Urothelium cell line (cell line): ENCODE measurements around the gene TARS3.
A peak's percentile ranks its signal among the peaks of the same experiment; 100 is the strongest.

Experiments used
- DNase-seq: peaks from one replicate; pipeline ENCODE4 v3.0.0; 2011; ENCODE audit warnings: low spot score, mixed read lengths
- FAIRE-seq: peaks from 2 replicates; lab custom pipeline; 2011; peaks lifted over from hg19 to GRCh38; lab: Jason Lieb, UNC

TARS3 gene

GRCh38 chr15:101707983-101708382 lies 16.3 kb downstream of the TARS3 start:
- FAIRE-seq (no peak), DNase-seq (no peak)

- no peak for FAIRE-seq
- no peak for DNase-seq
Measured at GRCh38 chr15:101702077-101702476, 22.2 kb downstream of the TARS3 start.

GRCh38 chr15:101698314-101698713 lies 26.0 kb downstream of the TARS3 start:
- FAIRE-seq: no peak
- no peak for DNase-seq

- FAIRE-seq (no peak), DNase-seq (no peak)
Measured at GRCh38 chr15:101697488-101697887, 26.8 kb downstream of the TARS3 start.

GRCh38 chr15:101696829-101697228 lies 27.4 kb downstream of the TARS3 start:
- no peak for DNase-seq

GRCh38 chr15:101694261-101694660 lies 30.0 kb downstream of the TARS3 start:
- no peak for DNase-seq
- no peak for FAIRE-seq

More at GRCh38 chr15:101696829-101697228, 27.4 kb downstream of the TARS3 start:
- no peak for FAIRE-seq

- no peak for FAIRE-seq
- DNase-seq: no peak
Measured at GRCh38 chr15:101692801-101693598, 31.3 kb downstream of the TARS3 start.

- FAIRE-seq (peak; percentile 56), DNase-seq (peak; percentile 49)
Measured at GRCh38 chr15:101689901-101690300, 34.4 kb downstream of the TARS3 start.

- FAIRE-seq (no peak), DNase-seq (no peak)
Measured at GRCh38 chr15:101686718-101687117, 37.6 kb downstream of the TARS3 start.

GRCh38 chr15:101684877-101685276 lies 39.4 kb downstream of the TARS3 start:
- FAIRE-seq (no peak), DNase-seq (no peak)

- FAIRE-seq (no peak), DNase-seq (peak; percentile 62)
Measured at GRCh38 chr15:101684384-101684783, 39.9 kb downstream of the TARS3 start.

- no peak for DNase-seq
- FAIRE-seq: no peak
Measured at GRCh38 chr15:101679806-101680205, 44.5 kb downstream of the TARS3 start.

- no peak for DNase-seq
- FAIRE-seq: no peak
Measured at GRCh38 chr15:101676921-101677329, 47.3 kb downstream of the TARS3 start.

- no peak for FAIRE-seq
- DNase-seq: no peak
Measured at GRCh38 chr15:101675796-101676582, 48.3 kb downstream of the TARS3 start.

- DNase-seq (peak; percentile 32), FAIRE-seq (no peak)
Measured at GRCh38 chr15:101675015-101675414, 49.3 kb downstream of the TARS3 start.

GRCh38 chr15:101672298-101672697 lies 52.0 kb downstream of the TARS3 start:
- DNase-seq: no peak
- FAIRE-seq: no peak

GRCh38 chr15:101669744-101670143 lies 54.5 kb downstream of the TARS3 start:
- DNase-seq (no peak), FAIRE-seq (no peak)

- FAIRE-seq (no peak), DNase-seq (no peak)
Measured at GRCh38 chr15:101667881-101668280, 56.4 kb downstream of the TARS3 start.

GRCh38 chr15:101664303-101664913 lies 59.9 kb downstream of the TARS3 start:
- FAIRE-seq: no peak

GRCh38 chr15:101662203-101662602 lies 62.1 kb downstream of the TARS3 start:
- DNase-seq: no peak

More at GRCh38 chr15:101664303-101664913, 59.9 kb downstream of the TARS3 start:
- peak; percentile 53 for DNase-seq

GRCh38 chr15:101660005-101660404 lies 64.3 kb downstream of the TARS3 start:
- FAIRE-seq: no peak
- DNase-seq: no peak

More at GRCh38 chr15:101662203-101662602, 62.1 kb downstream of the TARS3 start:
- FAIRE-seq: no peak
